Occipital lobe (tissue), 2 donors: ENCODE results near the gene C9orf50. TPM values are rescaled to one million over a fixed set of nuclear protein-coding genes. Genes with fewer than 3 reads are reported as not detected.
A peak's percentile ranks its signal among the peaks of the same experiment; 100 is the strongest.

ENCODE experiments used
- DNase-seq: peaks from one replicate; lab custom pipeline; 2025; lab: John Stamatoyannopoulos, UW
- total RNA-seq: library from RNA; depleted of rRNA; stranded (reverse); fragments of >200 nt; gene quantifications from one replicate; pipeline ENCODE4 v1.2.3, GENCODE V29; 2014

C9orf50 gene
- total RNA-seq, 1 donor from 2014 or later = not detected

DNA sequence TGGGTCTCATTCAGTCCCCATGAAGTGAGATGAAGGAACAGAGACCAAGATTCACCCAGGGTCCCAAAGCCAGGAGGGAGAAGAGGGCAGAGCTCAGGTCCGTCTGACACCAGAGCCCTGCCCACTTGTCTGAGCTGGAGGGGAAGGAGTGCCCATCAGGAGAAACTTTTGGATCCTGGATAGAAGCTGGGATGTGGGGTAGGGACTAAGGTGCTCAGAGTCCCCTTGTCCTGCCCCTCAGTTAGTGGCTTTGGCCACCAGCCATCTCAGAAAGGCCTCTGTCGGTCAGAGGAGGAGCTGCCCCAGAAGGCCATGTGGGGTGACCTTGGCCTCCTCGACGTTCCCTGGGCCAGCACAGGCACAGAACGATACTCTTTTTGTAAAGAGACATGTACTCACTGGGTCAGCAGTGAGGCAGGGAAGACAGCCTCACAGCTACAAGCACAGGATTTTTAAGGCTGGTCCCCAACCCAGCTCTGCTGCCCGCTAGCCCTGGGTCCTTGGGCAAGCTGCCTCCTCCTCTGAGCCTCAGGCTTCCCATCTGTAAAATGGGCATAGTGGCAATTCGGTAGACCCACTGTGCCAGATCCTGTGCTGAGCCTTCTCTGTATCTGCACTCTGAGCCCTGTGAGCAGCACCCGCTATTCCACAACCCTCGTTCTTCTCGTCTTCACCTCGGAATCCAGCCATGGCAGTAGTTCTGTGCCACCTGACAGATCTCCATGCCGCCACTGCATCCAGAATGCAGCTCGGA lies 49.4 kb downstream of the C9orf50 start:
- DNase-seq = no peak

DNA sequence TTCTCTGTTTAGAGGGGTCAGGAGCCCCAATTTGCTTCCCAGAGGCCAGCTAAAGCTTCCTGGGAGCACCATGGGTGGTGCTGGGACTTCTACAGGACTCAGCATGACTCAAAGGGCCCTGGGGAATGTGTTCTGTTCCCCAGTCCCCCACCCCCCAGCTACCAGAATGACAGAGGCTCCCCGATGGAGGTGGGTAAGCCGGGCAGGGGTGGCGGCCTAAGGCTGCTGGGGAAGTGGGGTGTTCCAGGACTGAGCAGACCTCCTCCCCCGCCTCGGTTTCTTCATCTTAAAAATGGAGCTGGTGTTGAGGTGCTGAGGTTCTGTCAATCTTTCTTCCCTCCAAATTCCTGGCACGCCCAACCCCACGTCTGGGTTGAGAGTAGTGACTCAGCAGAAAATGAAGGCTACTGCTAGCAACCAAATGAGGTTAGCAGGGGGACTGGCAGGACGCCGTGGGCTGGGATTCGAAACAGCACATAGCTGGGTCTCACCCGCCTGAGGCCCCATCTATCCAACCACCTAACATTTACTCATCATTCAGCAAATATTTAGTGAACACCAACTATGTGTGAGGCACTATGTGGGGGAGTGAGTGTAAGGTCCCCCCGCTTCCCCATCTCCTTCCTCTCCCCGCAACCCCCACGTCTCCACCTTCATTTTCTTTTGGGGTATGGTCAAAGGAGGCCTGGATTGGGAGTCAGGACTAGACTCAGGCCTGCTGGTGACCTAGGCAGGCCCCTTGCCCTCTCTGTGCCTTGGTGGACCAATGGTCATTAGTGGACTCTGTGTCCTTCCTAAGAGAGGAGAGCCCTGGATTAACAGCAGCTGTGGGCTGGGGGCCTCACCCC lies 50.2 kb downstream of the C9orf50 start:
- peak; percentile 19 for DNase-seq

DNA sequence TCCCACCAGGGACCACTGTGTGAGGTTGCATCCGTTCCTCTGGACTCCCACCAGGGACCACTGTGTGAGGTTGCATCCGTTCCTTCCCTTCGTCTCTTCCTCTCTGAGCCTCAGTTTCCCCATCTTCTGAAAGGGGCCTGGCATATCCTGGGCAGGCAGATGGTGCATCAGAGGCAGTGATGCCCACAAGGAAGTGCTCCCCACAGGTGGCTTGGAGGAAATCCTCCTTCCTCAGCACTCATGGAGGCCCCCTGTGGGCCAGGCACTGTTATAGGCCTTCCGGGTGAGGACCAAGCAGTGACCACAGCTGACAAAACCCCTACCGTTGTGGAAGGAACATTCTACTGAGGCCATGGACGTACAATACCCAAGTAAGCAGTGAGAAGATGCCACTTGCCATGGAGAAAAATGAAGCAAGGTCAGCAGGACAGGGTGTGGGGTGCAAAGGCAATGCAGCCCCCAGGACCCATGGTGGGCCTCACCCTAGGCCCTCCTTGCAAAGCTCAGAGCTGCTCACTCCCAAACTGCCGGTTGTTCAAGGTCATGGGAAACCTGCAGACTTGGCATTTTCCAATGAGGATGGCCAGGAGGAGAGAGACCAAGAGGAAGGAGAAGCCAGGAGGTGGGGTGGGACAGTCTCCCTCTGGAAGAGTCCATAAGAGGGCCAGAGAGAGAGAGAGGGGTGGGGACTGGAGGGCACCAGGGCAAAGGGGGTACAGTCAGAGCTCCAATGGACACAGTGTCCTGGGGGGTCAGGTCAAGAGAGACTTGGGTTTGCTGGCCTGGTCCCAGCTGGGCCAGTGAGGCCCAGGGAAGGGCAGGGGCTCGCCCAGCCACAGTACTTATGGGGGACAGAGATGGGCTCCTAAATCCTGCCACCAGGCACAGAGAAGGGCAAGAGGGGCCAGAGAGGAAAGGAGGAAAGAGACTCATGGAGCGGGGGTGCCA lies 51.1 kb downstream of the C9orf50 start:
- no peak for DNase-seq

DNA sequence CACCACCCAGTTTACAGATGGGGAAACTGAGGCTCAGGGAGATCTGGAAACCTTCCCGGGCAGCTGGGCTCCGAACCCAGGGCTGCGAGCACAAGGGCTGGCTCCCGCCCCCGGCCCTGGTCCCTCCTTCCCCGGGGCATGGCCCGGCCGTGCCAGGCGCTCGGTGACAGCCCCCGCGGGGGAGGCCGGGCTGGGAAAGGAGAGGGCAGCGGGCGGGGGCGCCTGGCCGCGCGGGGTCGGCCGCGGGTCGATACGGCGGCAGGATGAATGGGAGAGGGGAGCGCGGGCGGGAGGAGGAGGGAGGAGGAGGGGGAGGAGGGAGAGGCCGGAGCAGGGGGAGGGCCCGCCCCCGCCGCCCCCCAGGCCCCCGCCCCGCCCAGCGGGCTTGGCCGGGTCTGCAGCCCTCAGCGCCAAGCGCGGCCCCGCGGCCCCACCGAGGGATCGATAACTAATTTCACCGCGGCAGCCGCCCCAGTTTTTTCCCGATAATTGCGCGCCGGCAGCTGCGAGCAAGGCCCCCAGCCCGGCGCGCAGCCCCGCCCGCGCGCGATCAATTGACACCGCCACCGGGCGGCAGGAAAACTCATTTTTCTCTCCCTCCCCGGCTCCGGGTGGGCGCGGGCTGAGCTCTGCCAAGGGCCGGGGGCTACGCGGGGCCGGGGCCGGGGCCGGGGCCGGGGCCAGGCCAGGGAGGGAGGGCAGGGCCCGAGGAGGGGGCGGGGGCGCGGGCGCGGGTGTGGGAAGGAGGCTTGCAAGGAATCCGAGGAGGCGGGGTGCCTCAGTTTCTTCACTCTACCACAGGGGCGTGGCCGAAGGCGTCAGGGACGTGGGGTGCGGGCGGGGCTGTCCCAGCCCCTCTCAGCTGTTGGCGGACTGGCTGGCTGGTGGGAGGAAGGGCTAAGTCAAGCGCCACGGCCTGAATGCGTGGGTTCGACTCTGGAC lies 52.1 kb downstream of the C9orf50 start:
- no peak for DNase-seq

DNA sequence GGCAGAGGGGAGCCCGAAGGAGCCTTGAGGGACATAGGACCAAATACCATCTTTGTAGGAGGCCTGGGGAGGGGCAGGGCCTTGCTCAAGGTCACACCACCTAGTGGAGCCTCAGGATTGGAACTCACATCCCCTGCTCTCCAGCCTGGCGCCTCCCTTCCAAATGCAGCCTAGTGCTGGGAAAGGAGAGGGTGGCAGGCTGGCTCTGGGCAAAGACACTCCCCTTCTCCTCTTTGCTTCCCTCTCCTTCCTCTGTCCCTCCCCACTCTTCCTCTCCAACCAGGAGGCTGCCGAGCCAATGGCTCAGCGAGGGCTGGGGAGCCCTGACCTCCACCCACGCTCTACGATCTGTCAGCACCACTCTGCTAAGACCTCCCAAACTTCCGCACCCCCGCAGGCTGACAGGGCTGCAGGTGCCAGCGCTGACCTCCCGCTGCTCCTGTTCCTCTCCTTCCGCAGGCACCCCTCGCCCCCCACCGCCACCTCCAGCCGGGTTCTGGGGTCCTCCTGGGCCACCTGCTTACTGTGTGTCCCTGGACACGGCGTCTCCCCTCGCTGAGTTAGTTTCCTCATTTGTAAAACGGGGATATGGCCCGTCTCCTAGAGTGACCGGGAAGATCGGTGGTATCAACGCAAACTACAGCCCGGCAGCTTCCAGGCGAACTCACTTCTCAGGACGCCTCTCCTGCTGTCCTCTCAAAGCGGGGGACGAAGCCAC lies 52.9 kb downstream of the C9orf50 start:
- DNase-seq = no peak

DNA sequence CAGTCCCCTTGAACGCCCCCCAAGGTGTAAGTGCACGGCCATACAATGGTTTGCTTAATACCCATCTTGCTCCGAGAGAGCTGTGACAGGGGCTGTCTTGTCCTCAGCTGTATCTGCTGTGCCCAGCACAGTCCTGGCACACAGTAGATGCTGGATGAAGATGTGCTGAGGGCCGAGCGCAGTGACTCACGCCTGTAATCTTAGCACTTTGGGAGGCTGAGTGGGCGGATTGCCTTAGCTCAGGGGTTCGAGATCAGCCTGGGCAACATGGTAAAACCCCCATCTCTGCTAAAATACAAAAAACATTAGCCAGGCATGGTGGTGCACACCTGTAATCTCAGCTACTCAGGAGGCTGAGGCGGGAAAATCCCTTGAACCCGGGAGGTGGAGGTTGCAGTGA lies 53.6 kb downstream of the C9orf50 start:
- no peak for DNase-seq

DNA sequence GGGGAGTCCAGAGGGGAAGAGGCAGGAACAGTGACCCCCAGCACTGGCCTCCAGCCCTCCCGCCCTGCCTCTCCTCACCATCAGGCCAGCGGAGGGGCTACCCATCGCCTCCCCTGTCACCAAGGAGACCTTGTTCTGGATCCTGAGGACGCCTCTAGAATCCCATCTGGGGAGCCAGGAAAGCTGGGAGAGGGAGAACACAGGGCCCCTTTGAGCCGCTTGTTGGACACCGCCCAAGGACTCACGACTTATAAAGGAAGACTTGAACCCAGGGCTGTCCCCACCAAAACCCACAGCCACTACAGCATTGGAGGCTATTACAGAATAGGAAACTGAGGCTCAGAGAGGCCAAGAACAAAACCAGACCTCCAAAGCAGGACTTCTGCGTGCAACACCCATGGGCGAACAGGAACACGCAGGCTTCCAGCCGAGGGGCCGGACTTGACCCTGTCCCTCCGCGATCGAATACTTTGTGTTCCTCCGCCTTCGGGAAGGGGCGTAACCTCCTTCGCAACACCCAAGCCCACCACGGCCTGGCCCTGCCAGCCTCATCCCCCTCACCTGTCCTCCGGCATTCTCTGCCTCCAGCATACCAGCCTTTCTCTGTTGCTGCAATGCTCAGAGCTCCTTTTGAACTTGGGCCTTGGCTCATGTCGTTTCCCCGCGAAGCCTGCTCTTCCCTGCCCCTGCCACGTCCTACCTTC lies 54.2 kb downstream of the C9orf50 start:
- DNase-seq = no peak

DNA sequence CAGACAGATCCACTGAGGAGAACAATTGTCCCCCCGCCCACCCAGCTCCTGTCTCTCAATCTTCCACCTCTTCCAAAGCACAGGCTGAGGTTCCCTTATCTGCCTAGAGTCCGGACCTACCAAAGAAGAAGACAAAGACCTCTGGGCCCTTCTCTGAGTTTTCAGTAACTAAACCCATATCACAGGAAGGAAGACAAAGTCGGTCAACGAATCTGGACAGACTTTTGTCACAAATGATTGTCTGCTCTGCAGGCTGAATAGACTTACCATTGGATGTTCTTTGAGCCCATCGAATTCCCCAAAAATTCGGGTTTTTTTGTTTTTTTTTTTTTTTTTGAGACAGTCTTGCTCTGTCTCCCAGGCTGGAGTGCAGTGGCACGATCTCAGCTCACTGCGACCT lies 58.0 kb downstream of the C9orf50 start:
- DNase-seq = no peak

DNA sequence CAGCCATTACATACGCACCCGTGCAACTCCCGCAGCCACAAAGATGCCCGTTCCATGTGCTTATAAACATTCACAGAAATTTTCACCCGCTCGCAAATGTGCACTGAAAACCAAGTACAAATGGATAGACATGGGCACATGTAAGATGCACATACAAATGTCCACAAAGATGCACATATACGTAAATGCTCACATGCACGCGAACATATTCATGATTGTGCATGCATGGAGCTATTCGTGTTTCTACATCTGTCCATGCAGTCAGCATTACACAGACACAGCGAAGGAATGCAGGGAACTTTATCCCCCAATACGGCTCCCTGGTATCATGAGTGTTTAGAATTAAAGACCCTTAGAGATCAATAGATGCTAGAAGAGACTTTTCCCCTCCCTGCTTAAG lies 58.4 kb downstream of the C9orf50 start:
- DNase-seq = no peak

Other genes starting within 250 kb of the C9orf50 start
- gene NTMT1, start 5.1 kb upstream of the C9orf50 start, total RNA-seq = 11.2 TPM
- 10.1 TPM for gene ASB6, start 21.1 kb upstream of the C9orf50 start, total RNA-seq
- gene PRRX2, start 44.5 kb upstream of the C9orf50 start, total RNA-seq = 0.16 TPM
- gene PTGES, start 131.9 kb upstream of the C9orf50 start, total RNA-seq = 3.3 TPM
- gene TOR1B, start 182.1 kb upstream of the C9orf50 start, total RNA-seq = 39.5 TPM
- gene TOR1A, start 203.0 kb upstream of the C9orf50 start, total RNA-seq = 21.8 TPM
- 40.2 TPM for gene C9orf78, start 214.2 kb upstream of the C9orf50 start, total RNA-seq
- gene USP20, start 214.4 kb upstream of the C9orf50 start, total RNA-seq = 9.8 TPM